HG03575 (cell line): ENCODE data around the gene SLC25A15.
"Not testable (repeated sequence)": the region's sequence is repeated elsewhere in the genome, so short reads cannot be mapped to it uniquely, and the experiment has no call there.

Experiments
- ATAC-seq: cut with Tn5 transposase; IDR thresholded peaks from one replicate; pipeline ENCODE4 v1.9.1; 2021; ENCODE audit not compliant: unreplicated experiment, insufficient number of reproducible peaks, low FRiP score; ENCODE audit errors: extremely low read depth

Gene SLC25A15

DNA sequence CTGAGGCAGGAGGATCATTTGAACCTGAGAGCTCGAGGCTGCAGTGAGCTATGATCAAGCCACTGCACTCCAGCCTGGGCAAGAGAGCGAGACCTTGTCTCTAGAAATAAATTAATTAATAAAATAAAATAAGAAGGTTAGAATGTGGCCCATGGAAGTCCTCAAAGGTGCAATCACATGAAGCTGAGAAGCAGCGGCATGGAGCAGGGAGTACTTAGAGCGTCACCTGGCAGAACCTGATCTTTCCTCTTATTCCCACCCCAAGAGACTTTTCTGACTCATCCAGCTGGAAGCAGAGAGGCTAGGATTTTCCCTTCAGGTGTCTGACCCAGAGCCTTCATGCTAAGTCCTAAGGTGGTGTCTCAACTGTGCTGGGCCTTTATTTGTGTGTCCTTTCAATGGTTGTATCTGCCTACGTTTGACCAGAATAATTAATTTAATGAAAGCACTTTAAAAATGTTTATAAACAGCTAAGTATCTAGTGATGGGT is 9.6 kb upstream of the SLC25A15 start:
- ATAC-seq = no peak

GRCh38 chr13:40780822-40781401 is 8.5 kb upstream of the SLC25A15 start:
- no peak for ATAC-seq

DNA sequence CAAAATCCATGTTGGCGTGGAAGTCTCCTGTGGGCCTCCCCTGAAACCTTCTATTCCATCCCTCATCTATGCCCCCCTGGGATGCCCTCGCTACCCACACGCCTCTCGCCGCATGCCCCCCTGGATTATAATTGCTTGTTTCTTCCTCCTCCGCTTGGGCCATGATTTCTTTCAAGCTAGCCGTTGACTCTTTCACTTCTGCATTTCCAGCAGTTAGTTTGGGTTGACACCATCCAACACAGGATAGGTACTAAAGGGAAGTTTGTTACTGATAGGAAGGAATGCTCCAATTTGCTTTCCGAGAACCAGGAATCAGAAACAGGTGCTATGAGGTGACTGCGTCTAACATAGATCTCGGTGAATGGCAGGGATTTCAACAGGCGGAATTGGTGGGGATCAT is 7.7 kb upstream of the SLC25A15 start:
- no peak for ATAC-seq

GRCh38 chr13:40782971-40783370 is 6.4 kb upstream of the SLC25A15 start:
- ATAC-seq = not testable (repeated sequence)

DNA sequence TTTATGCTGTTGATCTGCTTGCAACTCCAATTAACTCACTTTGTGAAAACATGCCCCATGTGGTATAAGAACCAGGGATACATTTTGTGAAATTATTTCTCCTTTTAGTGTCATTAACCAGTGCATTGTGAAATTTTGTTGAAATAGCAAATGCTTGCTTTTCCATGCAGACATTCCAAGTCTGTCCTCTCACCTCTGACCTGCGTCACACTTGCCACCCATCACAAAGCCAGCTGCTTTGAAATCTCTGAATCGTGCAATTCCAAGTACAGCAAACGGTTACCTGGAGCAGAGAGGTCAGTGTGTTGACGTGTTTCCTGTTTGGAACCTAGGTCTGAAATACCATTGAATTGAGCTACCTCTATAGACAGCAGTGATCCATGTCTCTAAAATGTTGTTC is 4.9 kb upstream of the SLC25A15 start:
- no peak for ATAC-seq

DNA sequence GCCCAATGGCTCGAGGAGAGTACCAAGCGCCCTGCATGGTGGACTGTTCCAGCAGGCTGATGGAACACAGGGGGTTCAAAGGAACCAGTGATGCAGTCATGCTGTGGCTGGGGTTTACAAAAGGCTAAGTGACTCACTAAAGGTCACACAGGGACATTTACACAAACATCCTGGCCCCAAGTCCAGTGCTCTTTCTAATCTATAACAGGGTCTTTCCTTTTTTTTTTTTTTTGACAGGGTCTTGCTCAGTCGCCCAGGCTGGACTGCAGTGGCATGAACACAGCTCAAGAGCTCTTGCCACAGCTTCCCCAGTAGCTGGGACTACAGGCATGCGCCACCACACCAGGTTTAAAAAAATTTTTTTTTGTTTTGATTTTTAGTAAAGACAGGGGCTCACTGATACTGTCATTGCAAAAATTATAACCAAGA is 2.8 kb upstream of the SLC25A15 start:
- ATAC-seq = no peak

GRCh38 chr13:40787062-40787461 is 2.3 kb upstream of the SLC25A15 start:
- no peak for ATAC-seq

DNA sequence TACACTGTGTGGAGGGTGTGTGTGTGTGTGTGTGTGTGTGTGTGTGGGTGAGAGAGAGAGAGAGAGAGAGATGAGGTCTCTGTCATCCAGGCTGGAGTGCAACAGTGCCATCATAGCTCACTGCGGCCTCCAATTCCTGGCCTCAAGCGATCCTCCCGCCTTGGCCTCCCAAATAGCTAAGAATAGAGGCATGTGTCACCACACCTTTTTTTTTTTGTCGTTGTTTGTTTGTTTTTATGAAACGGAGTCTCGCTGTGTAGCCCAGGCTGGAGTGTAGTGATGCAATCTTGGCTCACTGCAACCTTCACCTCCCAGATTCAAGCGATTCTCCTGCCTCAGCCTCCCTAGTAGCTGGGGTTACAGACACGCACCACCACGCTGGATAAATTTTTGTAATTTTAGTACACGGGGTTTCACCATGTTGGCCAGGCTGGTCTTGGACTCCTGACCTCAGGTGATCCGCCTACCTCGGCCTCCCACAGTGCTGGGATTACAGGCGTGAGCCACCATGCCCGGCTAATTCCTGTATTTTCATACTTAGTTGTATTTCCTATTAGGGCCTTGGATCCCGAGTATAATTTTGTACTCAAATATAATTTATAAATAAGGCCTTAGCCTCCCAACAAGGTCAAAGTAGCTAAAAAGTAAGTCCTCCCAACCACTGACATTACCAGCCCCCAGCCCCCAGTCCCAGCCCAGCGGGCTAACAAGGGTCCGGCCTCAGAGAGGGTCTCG is 704 bp upstream of the SLC25A15 start:
- ATAC-seq = not testable (repeated sequence)

DNA sequence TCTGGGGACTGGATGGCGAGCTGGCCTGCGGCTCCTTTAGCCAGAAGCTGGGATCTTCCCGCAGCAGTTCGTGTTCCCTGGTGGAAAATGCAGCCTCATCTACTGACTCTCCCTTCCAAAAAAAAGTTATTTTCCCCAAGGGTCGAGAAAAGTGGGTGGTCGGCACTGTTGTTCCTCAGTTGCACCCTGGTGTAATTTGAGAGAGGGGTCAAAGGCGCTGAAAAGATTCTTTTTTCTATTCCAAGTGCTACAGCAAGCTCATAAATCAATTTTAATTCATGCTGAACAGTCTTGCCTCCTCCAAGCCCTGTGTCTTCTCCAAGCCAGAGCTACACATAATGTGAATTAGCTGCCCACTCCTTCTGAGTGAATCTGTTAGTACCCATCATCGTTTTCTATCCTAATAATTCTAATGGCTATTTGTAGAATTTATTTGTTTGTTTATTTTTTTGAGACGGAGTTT is 774 bp downstream of the SLC25A15 start:
- ATAC-seq = no peak

DNA sequence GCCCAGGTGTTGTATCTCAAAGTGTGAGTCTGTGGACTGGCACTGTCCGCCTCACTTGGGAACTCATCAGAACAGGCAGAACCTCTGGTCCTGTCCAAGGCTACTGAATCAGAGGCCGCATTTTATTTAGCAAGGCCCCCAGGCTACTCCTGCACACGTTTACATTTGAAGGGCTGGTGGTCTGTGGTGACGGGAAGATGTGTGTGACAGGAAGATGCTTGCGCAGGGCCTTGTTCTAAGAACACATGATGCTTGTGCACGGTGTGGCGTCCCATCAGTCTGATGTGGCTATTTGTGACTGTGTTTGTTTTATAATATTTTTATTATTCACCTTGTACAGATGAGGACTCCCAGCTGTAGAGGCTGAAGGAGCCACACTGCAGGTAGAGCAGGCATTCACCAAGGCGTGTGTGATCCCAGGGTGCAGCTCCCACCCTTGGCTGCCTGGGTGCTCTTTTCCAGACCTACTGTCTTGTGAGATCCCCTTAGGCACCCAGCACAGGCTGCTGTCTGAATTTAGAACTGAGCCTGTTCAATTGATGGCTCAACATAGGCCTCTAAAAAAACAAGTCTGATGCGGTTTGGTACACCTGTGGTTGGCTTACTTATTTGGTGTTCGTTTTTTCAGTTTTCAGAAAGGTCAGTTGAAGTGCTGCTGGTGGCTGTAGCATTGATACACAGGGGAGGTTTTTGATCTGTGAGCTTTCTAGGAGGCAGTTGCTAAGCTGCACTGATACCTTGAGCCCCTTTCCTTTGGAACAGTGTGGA is 3.1 kb downstream of the SLC25A15 start:
- ATAC-seq = no peak

- no peak for ATAC-seq
These were observed 3.9 kb downstream of the SLC25A15 start for GRCh38 chr13:40793339-40793738.

DNA sequence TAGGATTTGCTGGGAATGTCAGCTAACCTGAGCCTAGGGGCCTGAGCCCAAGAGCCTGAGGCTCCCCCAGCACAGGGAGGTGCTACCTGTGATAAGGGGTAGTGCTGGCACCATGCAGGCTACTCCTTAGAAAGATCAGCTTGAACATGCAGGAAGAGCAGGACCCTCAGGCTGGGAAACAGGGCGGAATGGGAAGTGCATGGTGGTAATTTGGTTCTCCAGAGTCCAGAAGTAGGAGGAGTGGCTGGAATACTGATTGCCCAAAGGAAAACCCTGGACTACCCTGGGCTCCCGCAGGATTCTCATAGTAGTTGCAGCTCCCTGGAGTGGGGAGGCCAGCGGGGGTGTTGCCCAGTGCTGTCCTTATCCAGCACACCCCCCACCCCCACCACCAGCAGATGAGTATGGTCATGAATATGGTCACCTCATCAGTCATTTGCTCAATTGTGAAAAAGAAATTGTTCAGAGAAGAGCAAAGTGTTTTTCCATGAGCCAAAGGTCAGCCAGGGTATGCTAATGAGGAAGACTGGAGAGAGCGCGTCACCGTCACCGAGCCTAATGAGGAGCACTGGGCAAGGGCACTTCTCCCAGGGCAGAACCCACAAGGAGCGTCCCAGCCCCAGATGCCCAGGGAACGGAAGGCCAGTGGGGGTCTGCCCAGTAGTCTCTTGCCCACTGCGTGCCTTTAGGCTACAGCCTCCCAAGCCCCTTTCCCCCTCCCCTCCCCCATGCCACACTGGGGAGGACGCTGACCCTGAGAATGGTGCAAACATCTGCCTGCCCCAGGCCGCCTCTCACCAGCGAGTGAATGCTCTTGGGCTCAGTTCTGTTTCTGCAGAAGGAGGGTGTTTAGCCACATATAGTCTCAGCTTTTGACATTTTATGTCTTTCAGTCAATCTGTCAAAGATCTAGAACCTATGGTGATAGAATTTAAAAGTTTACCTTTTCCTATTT is 5.3 kb downstream of the SLC25A15 start:
- no peak for ATAC-seq

- ATAC-seq = no peak
These were observed 7.2 kb downstream of the SLC25A15 start for GRCh38 chr13:40796649-40797048.

GRCh38 chr13:40798380-40798779 is 9.0 kb downstream of the SLC25A15 start:
- ATAC-seq = no peak

DNA sequence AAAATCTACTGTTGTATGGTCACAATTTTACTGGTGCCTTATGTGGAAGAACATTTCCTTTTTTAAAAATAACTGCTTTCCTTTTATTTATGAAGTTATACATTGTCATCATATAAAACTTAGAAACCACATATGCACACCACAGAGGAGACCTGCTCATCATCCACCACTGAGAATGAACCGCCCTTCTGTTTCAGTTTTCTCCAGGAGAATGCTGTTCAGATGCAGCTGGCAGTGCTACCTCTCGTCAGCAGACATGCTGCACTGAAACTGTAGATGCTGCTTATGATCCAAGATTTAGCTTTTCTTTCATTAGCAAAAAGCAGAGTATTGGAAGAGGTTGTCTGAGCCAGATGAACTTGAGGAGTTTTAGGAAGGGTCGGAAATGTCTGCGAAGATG is 10.1 kb downstream of the SLC25A15 start:
- no peak for ATAC-seq

GRCh38 chr13:40800559-40800958 is 11.1 kb downstream of the SLC25A15 start:
- ATAC-seq = no peak

GRCh38 chr13:40801255-40802217 is 12.1 kb downstream of the SLC25A15 start:
- no peak for ATAC-seq

DNA sequence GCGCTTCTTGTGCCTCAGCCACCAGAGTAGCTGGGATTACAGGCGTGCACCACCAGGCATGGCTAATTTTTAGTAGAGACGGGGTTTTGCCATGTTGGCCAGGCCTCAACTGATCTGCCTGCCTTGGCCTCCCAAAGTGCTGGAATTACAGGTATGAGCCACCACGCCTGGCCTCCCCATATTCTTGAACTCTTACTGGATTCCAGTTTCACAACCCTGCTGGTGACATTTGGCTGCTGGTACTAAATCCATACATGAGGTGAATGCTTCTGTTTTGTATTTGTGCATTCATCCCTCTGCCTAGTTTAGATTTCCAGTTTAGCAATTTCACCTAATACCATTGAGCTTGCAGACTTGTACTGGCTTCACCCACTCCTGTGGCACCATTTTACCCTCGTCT is 13.9 kb downstream of the SLC25A15 start:
- no peak for ATAC-seq
